ENCODE measurements around the gene PPP1R3C. TPM values are rescaled to one million over a fixed set of nuclear protein-coding genes. Genes with fewer than 3 reads are reported as not detected.

PPP1R3C gene
- total RNA-seq, 2 experiments from 2014 or later: not detected

- BruUV-seq (replicated peaks): no TSS peak
- H3K79me2 ChIP-seq (ENCODE audit: insufficient read depth, low read depth, low read length): no peaks in the 10 kb centered on the region
- H3K9me2 ChIP-seq (ENCODE audit: insufficient read depth, low read length): no peaks in the 10 kb centered on the region
- no peaks in the 10 kb centered on the region for H3K9me3 ChIP-seq (ENCODE audit: low read length)
- intact Hi-C loops (cut with micrococcal nuclease; ENCODE audit: unreplicated experiment): no loop called here
- CTCF ChIA-PET (ENCODE audit: unreplicated experiment): no interaction called here
- DNase-seq (ENCODE audit: low spot score): no peak
- no peaks in the 10 kb centered on the region for H3K4me1 ChIP-seq (ENCODE audit: insufficient read depth, low read length, poor library complexity, severe bottlenecking)
- no peak overlapping the region for H3K27ac ChIP-seq (ENCODE audit: low read depth, low read length, poor library complexity, severe bottlenecking)
- H2AFZ ChIP-seq (ENCODE audit: low read length): no peak overlapping the region
- H3K4me2 ChIP-seq (ENCODE audit: low read length): no peak overlapping the region
- POLR2A ChIA-PET: no interaction called here
- H3K4me3 ChIP-seq (ENCODE audit: low read depth, low read length, poor library complexity, severe bottlenecking): no peak overlapping the region
- no peaks in the 10 kb centered on the region for H3K36me3 ChIP-seq (ENCODE audit: insufficient read depth, low read length)
- H4K20me1 ChIP-seq (ENCODE audit: insufficient read depth, low read length): no peaks in the 10 kb centered on the region
- TF ChIP-seq EZH2phosphoT487 (IDR thresholded peaks at IDR 0.05; ENCODE audit: borderline replicate concordance, low read depth, low read length): no peak
- TF ChIP-seq CTCF (conservative IDR thresholded peaks at IDR 0.05; ENCODE audit: low read length): no peak
Measured at GRCh38 chr10:91616137-91616536, 16.7 kb downstream of the PPP1R3C start.

- no peak overlapping the region for H2AFZ ChIP-seq (ENCODE audit: low read length)
- H3K4me1 ChIP-seq (ENCODE audit: insufficient read depth, low read length, poor library complexity, severe bottlenecking): no peaks in the 10 kb centered on the region
- H4K20me1 ChIP-seq (ENCODE audit: insufficient read depth, low read length): no peaks in the 10 kb centered on the region
- H3K9me3 ChIP-seq (ENCODE audit: low read length): no peaks in the 10 kb centered on the region
- no TSS peak for BruUV-seq (replicated peaks)
- CTCF ChIA-PET (ENCODE audit: unreplicated experiment): no interaction called here
- DNase-seq (ENCODE audit: low spot score): no peak
- intact Hi-C loops (cut with micrococcal nuclease; ENCODE audit: unreplicated experiment): no loop called here
- H3K36me3 ChIP-seq (ENCODE audit: insufficient read depth, low read length): no peaks in the 10 kb centered on the region
- no peak overlapping the region for H3K4me2 ChIP-seq (ENCODE audit: low read length)
- POLR2A ChIA-PET: interaction anchor here (1.6 kb wide), 1 partner anchor 14 kb away, joined by 3 read pairs; no protein-coding TSS in a partner anchor
- TF ChIP-seq CTCF (conservative IDR thresholded peaks at IDR 0.05; ENCODE audit: low read length) (no peak), EZH2phosphoT487 (IDR thresholded peaks at IDR 0.05; ENCODE audit: borderline replicate concordance, low read depth, low read length) (no peak)
- H3K79me2 ChIP-seq (ENCODE audit: insufficient read depth, low read depth, low read length): no peaks in the 10 kb centered on the region
- no peak overlapping the region for H3K4me3 ChIP-seq (ENCODE audit: low read depth, low read length, poor library complexity, severe bottlenecking)
- H3K27ac ChIP-seq (ENCODE audit: low read depth, low read length, poor library complexity, severe bottlenecking): no peak overlapping the region
- H3K9me2 ChIP-seq (ENCODE audit: insufficient read depth, low read length): no peaks in the 10 kb centered on the region
Measured at GRCh38 chr10:91614225-91614624, 18.6 kb downstream of the PPP1R3C start.

- Histone ChIP-seq H3K4me2 (ENCODE audit: low read length) (no peak overlapping the region), H3K79me2 (ENCODE audit: insufficient read depth, low read depth, low read length) (no peaks in the 10 kb centered on the region), H3K4me3 (ENCODE audit: low read depth, low read length, poor library complexity, severe bottlenecking) (no peak overlapping the region), H3K9me3 (ENCODE audit: low read length) (no peaks in the 10 kb centered on the region), H3K9me2 (ENCODE audit: insufficient read depth, low read length) (no peaks in the 10 kb centered on the region), H4K20me1 (ENCODE audit: insufficient read depth, low read length) (no peaks in the 10 kb centered on the region), H3K36me3 (ENCODE audit: insufficient read depth, low read length) (no peaks in the 10 kb centered on the region), H2AFZ (ENCODE audit: low read length) (no peak overlapping the region), H3K4me1 (ENCODE audit: insufficient read depth, low read length, poor library complexity, severe bottlenecking) (no peaks in the 10 kb centered on the region), H3K27ac (ENCODE audit: low read depth, low read length, poor library complexity, severe bottlenecking) (no peak overlapping the region)
- ChIA-PET CTCF (ENCODE audit: unreplicated experiment) (no interaction called here), POLR2A (interaction anchor here (1.6 kb wide), 1 partner anchor 14 kb away, joined by 3 read pairs; no protein-coding TSS in a partner anchor)
- no peak for DNase-seq (ENCODE audit: low spot score)
- BruUV-seq (replicated peaks): no TSS peak
- TF ChIP-seq CTCF (conservative IDR thresholded peaks at IDR 0.05; ENCODE audit: low read length): no peak
- no peak for TF ChIP-seq EZH2phosphoT487 (IDR thresholded peaks at IDR 0.05; ENCODE audit: borderline replicate concordance, low read depth, low read length)
- intact Hi-C loops (cut with micrococcal nuclease; ENCODE audit: unreplicated experiment): no loop called here
Measured at GRCh38 chr10:91613411-91614187, 19.3 kb downstream of the PPP1R3C start.

Measured in OCI-LY7 (cell line).